PFSK-1 (cell line): ENCODE results near the gene EXOSC7.

Experiments used
- FOXP2 ChIP-seq: optimal IDR thresholded peaks from 2 replicates; pipeline ENCODE3; 2011; ENCODE audit warnings: borderline replicate concordance, control low read depth, inconsistent platforms; ENCODE audit not compliant: insufficient read depth; ENCODE audit errors: extremely low read length, extremely low read depth
- POLR2AphosphoS5 ChIP-seq: IDR thresholded peaks from 2 replicates; pipeline ENCODE4 v1.6.1; 2012; ENCODE audit warnings: low read depth, mild to moderate bottlenecking, control low read depth, low read length, moderate library complexity
- REST ChIP-seq, 2 experiments: IDR thresholded peaks; 2 replicates each; pipeline versions ENCODE4 v1.6.1 to v1.8.0; 2011 to 2012; ENCODE audit warnings: low read depth in 2 of 2, low read length in 2 of 2, control low read depth in 1 of 2, inconsistent platforms in 1 of 2, mild to moderate bottlenecking in 1 of 2, moderate library complexity in 1 of 2; ENCODE audit not compliant: insufficient read depth in 1 of 2

GRCh38 chr3:44963571-44964325 lies 12.3 kb upstream of the EXOSC7 start:
- TF ChIP-seq REST (IDR thresholded peaks at IDR 0.05; ENCODE audit: insufficient read depth in 1 of 2, low read depth in 2 of 2, low read length in 2 of 2) (no peak), FOXP2 (no peak), POLR2AphosphoS5 (no peak)
